Neural cell (in vitro differentiated cells): ENCODE measurements around the gene FDXACB1. TPM values are rescaled to one million over a fixed set of nuclear protein-coding genes. Genes with fewer than 3 reads are reported as not detected.

Experiments used
- H2AFZ ChIP-seq: fragments of 200-600, 300-800 bp; sonication (generic), shearing (Covaris generic); 2 replicates; pipeline ENCODE4 v1.6.0; 2014; ENCODE audit warnings: low read depth, mild to moderate bottlenecking, antibody characterized with exemption, low read length, moderate library complexity
- H3F3A ChIP-seq: fragments of 200-600 bp; shearing (Covaris generic); 2 replicates; pipeline ENCODE4 v1.6.1; 2016; ENCODE audit warnings: mild to moderate bottlenecking, moderate library complexity, mixed read lengths, antibody characterized with exemption, low read length; ENCODE audit not compliant: insufficient read depth, poor library complexity, severe bottlenecking
- H3K27ac ChIP-seq: fragments of 200-600, 300-800 bp; sonication (generic), shearing (Covaris generic); 2 replicates; pipeline ENCODE4 v1.5.1; 2014; ENCODE audit warnings: mild to moderate bottlenecking, low read length, moderate library complexity
- H3K27me3 ChIP-seq: fragments of 300-800, 200-600 bp; sonication (generic), shearing (Covaris generic); 2 replicates; pipeline ENCODE4 v1.6.0; 2014; ENCODE audit warnings: mild to moderate bottlenecking, low read depth, low read length, moderate library complexity; ENCODE audit not compliant: insufficient read depth
- H3K36me3 ChIP-seq: fragments of 300-800, 200-600 bp; sonication (generic), shearing (Covaris generic); 2 replicates; pipeline ENCODE4 v1.5.1; 2014; ENCODE audit warnings: mild to moderate bottlenecking, antibody characterized with exemption, low read length, moderate library complexity; ENCODE audit not compliant: insufficient read depth
- H3K4me2 ChIP-seq: fragments of 300-800, 200-600 bp; sonication (generic), shearing (Covaris generic); 2 replicates; pipeline ENCODE4 v1.6.0; 2014; ENCODE audit warnings: mild to moderate bottlenecking, low read length
- H3K4me3 ChIP-seq: fragments of 300-800, 200-600 bp; sonication (generic), shearing (Covaris generic); 2 replicates; pipeline ENCODE4 v1.5.1; 2014; ENCODE audit warnings: mild to moderate bottlenecking, low read length, moderate library complexity
- H3K79me2 ChIP-seq: fragments of 200-600 bp; shearing (Covaris generic); replicated peaks from 2 replicates; pipeline ENCODE4 v1.6.0; 2014; ENCODE audit warnings: mild to moderate bottlenecking, low read length, moderate library complexity; ENCODE audit not compliant: insufficient read depth
- H3K9ac ChIP-seq: fragments of 300-800, 200-600 bp; sonication (generic), shearing (Covaris generic); 2 replicates; pipeline ENCODE4 v1.6.1; 2016; ENCODE audit warnings: mild to moderate bottlenecking, low read length, mixed read lengths
- H3K9me2 ChIP-seq: fragments of 200-600 bp; shearing (Covaris generic); 2 replicates; pipeline ENCODE4 v1.6.1; 2016; ENCODE audit warnings: mild to moderate bottlenecking, low read length, mixed read lengths; ENCODE audit not compliant: insufficient read depth
- H3K9me3 ChIP-seq: fragments of 200-600, 300-800 bp; sonication (generic), shearing (Covaris generic); 2 replicates; pipeline ENCODE4 v1.6.1; 2016; ENCODE audit warnings: mild to moderate bottlenecking, mixed run types, low read length, moderate library complexity, mixed read lengths
- H4K20me1 ChIP-seq: fragments of 200-600 bp; shearing (Covaris generic); 2 replicates; pipeline ENCODE4 v1.6.1; 2016; ENCODE audit warnings: mild to moderate bottlenecking, mixed run types; ENCODE audit not compliant: insufficient read depth
- EP300 ChIP-seq: fragments of 450-650 bp; conservative IDR thresholded peaks from 2 replicates; pipeline ENCODE4 v1.6.1; 2014; ENCODE audit warnings: antibody characterized with exemption, mild to moderate bottlenecking, moderate library complexity; ENCODE audit not compliant: poor library complexity, severe bottlenecking
- EZH2 ChIP-seq: fragments of 200-600, 300-800 bp; shearing (Covaris generic), sonication (generic); IDR thresholded peaks from 2 replicates; pipeline ENCODE4 v1.6.1; 2014; ENCODE audit warnings: antibody characterized with exemption, low read length, borderline replicate concordance, mild to moderate bottlenecking; ENCODE audit not compliant: insufficient read depth, poor library complexity, severe bottlenecking
- MXI1 ChIP-seq: fragments of 450-650 bp; conservative IDR thresholded peaks from 2 replicates; pipeline ENCODE4 v1.6.1; 2014; ENCODE audit warnings: antibody characterized with exemption, mild to moderate bottlenecking; ENCODE audit not compliant: poor library complexity, severe bottlenecking
- POLR2AphosphoS5 ChIP-seq: IDR thresholded peaks from 2 replicates; pipeline ENCODE4 v1.6.1; 2012
- RAD21 ChIP-seq: fragments of 450-650 bp; conservative IDR thresholded peaks from 2 replicates; pipeline ENCODE4 v1.6.1; 2014; ENCODE audit warnings: antibody characterized with exemption, mild to moderate bottlenecking, moderate library complexity
- SMC3 ChIP-seq: fragments of 450-650 bp; conservative IDR thresholded peaks from 2 replicates; pipeline ENCODE4 v1.6.1; 2014; ENCODE audit warnings: antibody characterized with exemption, mild to moderate bottlenecking, moderate library complexity; ENCODE audit not compliant: poor library complexity
- TAF1 ChIP-seq: IDR thresholded peaks from 2 replicates; pipeline ENCODE4 v1.6.1; 2012; ENCODE audit warnings: low read depth
- polyA plus RNA-seq: library from polyadenylated mRNA; depleted of rRNA; stranded (reverse); fragments of >200 nt; gene quantifications from 2 replicates; pipeline ENCODE4 v1.2.3, GENCODE V29; 2014
- TF ChIP-seq, protein P1 (sequence below): IDR thresholded peaks from 2 replicates; pipeline ENCODE4 v1.6.1; 2012; ENCODE audit warnings: borderline replicate concordance
- TF ChIP-seq, protein P2 (sequence below): fragments of 450-650 bp; IDR thresholded peaks from 2 replicates; pipeline ENCODE4 v1.5.1; 2014; ENCODE audit warnings: antibody characterized with exemption, mild to moderate bottlenecking, moderate library complexity; ENCODE audit not compliant: poor library complexity, severe bottlenecking

Gene FDXACB1
- polyA plus RNA-seq, 1 donor from 2014 or later: 3.1 TPM

DNA sequence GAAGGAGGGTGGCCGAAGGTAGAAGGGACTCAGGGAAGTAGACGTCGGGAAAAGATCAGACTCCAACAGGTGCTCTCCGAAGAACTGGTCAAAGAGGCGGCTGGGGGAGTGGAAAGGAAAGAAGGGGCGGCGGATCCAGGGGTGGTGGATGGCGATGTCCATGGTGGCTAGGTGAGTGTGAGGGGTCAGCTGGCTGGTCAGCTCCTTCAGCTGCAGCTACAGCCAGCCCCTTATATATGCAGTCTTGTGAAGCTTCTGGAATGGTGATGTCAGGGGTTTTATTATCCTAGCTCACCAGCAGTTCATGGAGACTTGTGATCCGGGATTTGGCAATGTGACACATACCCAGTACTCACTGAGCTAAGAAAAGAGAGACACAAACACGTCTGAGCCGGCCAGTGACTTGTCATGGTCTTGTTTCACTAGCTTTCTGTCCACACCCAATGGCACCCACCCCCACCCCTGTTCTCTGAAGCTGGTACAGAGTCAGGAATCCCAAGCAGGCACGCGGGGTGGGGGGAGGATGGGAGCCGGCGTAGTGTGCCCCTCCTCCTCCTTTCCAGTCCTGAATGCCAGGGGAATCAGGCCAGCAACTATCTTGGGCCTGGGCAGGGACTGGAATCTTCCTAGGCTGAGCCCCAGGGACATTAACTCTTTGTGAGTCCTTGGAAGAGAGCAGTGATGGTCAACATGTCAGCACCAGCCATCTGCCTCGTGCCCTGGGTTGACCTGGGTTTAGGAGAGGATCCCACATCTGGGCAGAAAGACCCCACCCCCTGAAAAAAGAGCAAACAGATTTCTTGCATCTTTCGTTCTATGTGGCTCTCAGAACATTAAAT, 32.8 kb upstream of the FDXACB1 start, which contains the start of gene CRYAB:
TSS of gene CRYAB (minus strand) at position 208 of the 839 bp plus-strand sequence. CDS start at position 162, 46 bp downstream.
- no peak within 1 kb of the TSS for H3K9ac ChIP-seq
- no peaks in the 10 kb centered on the region for H3K9me3 ChIP-seq
- no peaks in the 10 kb centered on the region for H3K36me3 ChIP-seq
- H3K79me2 ChIP-seq: no peaks in the 10 kb centered on the region
- H4K20me1 ChIP-seq: no peaks in the 10 kb centered on the region
- H3K9me2 ChIP-seq: no peaks in the 10 kb centered on the region
- no peaks in the 10 kb centered on the region for H3K27me3 ChIP-seq
- no peaks in the 10 kb centered on the region for H3F3A ChIP-seq
- TF ChIP-seq TAF1: no peak
- TF ChIP-seq EP300: no peak
- TF ChIP-seq, protein P1, sequence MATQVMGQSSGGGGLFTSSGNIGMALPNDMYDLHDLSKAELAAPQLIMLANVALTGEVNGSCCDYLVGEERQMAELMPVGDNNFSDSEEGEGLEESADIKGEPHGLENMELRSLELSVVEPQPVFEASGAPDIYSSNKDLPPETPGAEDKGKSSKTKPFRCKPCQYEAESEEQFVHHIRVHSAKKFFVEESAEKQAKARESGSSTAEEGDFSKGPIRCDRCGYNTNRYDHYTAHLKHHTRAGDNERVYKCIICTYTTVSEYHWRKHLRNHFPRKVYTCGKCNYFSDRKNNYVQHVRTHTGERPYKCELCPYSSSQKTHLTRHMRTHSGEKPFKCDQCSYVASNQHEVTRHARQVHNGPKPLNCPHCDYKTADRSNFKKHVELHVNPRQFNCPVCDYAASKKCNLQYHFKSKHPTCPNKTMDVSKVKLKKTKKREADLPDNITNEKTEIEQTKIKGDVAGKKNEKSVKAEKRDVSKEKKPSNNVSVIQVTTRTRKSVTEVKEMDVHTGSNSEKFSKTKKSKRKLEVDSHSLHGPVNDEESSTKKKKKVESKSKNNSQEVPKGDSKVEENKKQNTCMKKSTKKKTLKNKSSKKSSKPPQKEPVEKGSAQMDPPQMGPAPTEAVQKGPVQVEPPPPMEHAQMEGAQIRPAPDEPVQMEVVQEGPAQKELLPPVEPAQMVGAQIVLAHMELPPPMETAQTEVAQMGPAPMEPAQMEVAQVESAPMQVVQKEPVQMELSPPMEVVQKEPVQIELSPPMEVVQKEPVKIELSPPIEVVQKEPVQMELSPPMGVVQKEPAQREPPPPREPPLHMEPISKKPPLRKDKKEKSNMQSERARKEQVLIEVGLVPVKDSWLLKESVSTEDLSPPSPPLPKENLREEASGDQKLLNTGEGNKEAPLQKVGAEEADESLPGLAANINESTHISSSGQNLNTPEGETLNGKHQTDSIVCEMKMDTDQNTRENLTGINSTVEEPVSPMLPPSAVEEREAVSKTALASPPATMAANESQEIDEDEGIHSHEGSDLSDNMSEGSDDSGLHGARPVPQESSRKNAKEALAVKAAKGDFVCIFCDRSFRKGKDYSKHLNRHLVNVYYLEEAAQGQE: no peak
- no peak within 1 kb of the TSS for H3K27ac ChIP-seq
- H3K4me3 ChIP-seq: no peak within 1 kb of the TSS
- no peak within 1 kb of the TSS for H2AFZ ChIP-seq
- no peak within 1 kb of the TSS for H3K4me2 ChIP-seq

DNA sequence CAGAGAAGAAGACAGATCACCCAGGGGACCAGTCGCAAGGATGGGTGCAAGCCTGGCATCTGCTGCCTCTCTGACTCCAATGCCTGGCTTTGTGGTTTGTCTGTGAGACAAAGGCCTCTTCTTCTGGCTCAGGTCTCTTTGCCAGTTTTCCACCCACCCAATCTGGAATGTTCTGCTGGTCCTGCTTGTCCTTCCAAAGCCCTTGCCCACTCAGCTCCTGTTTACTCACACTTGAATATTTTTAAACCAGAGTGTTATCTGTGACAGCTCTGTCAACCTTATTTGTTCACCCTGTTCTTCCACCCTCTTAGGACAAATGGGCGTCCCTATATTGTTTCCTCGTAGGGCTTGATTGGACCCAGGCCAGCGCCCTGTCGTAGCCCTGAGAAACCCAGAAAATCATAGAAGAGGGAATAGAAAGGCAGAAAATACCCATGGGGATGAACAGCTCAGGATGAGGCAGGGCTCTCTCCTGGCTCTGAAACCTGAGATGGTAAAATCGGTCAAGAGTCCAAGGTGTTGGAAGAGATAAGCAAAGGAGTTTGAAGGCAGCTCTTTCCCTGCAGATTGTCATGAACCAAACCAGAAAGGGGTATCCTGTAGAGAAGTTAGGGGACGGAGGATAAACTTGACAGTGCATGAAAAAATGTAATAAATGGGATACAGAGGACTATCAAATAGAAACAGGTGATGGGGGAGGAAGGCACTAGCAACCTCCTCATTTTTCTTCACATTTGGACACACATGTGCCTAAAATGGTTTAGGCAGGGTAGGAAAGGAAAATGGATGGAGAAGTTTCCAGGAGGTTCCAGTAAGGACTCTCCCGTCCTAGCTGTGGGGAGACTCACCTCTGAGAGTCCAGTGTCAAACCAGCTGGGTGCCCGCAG, 32.0 kb upstream of the FDXACB1 start:
- TF ChIP-seq POLR2AphosphoS5 (no peak), EZH2 (no peak), TAF1 (no peak), RAD21 (no peak), SMC3 (no peak), MXI1 (no peak), EP300 (no peak)
- TF ChIP-seq, protein P2, sequence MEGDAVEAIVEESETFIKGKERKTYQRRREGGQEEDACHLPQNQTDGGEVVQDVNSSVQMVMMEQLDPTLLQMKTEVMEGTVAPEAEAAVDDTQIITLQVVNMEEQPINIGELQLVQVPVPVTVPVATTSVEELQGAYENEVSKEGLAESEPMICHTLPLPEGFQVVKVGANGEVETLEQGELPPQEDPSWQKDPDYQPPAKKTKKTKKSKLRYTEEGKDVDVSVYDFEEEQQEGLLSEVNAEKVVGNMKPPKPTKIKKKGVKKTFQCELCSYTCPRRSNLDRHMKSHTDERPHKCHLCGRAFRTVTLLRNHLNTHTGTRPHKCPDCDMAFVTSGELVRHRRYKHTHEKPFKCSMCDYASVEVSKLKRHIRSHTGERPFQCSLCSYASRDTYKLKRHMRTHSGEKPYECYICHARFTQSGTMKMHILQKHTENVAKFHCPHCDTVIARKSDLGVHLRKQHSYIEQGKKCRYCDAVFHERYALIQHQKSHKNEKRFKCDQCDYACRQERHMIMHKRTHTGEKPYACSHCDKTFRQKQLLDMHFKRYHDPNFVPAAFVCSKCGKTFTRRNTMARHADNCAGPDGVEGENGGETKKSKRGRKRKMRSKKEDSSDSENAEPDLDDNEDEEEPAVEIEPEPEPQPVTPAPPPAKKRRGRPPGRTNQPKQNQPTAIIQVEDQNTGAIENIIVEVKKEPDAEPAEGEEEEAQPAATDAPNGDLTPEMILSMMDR: no peak
- TF ChIP-seq, protein P1: no peak
- Histone ChIP-seq H3K4me2 (no peak overlapping the region), H3K9me2 (no peaks in the 10 kb centered on the region), H3F3A (no peaks in the 10 kb centered on the region), H3K9me3 (no peaks in the 10 kb centered on the region), H4K20me1 (no peaks in the 10 kb centered on the region), H2AFZ (no peak overlapping the region), H3K36me3 (no peaks in the 10 kb centered on the region), H3K9ac (no peak overlapping the region), H3K4me3 (no peak overlapping the region), H3K27me3 (no peaks in the 10 kb centered on the region), H3K27ac (no peak overlapping the region), H3K79me2 (no peaks in the 10 kb centered on the region)
